SIG-M5 (cell line): ENCODE results near the gene CAPN11.

Experiments
- DNase-seq: peaks from one replicate; lab custom pipeline; 2025; lab: John Stamatoyannopoulos, UW

The CAPN11 gene

GRCh38 chr6:44158770-44159228 lies at the start of gene CAPN11:
CAPN11 (plus strand) TSS chr6:44158820; CDS start chr6:44158849, 29 bp downstream.
- no peak for DNase-seq

GRCh38 chr6:44109212-44109611 lies 49.4 kb upstream of the CAPN11 start:
- no peak for DNase-seq

DNA sequence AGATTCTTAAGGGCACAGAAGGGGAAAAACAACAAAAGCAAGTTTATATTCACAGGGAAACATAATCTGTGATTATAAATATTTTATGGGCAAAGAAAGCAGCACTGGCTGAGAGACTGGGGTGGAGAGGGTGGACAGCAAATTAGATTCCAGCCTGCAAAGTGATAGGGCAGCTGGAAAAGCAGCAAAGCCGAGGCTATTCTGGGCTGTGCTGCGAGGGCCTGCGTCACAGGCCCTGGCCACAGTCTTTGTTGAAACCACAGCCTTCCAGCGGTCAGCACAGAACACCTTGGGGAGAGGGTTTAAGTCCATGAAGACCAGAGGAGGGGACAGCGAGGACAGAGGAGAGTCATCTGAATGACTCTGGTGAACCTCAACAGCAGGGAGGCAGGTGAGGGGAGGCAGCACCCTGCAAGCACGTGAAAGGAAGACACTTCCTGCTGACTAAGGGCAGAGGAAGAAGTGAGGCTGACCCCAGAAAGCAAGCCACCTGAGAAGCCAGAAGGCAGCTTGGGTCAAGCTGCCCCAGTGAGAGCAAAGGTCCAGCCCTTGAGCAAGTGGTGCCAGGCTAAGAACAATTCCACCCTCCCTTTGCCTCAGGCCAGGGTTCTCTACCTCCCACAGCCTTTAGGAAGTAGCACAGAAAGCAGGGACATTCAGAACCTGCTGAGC lies 48.5 kb upstream of the CAPN11 start:
- DNase-seq = no peak

GRCh38 chr6:44110966-44111365 lies 47.7 kb upstream of the CAPN11 start:
- no peak for DNase-seq

DNA sequence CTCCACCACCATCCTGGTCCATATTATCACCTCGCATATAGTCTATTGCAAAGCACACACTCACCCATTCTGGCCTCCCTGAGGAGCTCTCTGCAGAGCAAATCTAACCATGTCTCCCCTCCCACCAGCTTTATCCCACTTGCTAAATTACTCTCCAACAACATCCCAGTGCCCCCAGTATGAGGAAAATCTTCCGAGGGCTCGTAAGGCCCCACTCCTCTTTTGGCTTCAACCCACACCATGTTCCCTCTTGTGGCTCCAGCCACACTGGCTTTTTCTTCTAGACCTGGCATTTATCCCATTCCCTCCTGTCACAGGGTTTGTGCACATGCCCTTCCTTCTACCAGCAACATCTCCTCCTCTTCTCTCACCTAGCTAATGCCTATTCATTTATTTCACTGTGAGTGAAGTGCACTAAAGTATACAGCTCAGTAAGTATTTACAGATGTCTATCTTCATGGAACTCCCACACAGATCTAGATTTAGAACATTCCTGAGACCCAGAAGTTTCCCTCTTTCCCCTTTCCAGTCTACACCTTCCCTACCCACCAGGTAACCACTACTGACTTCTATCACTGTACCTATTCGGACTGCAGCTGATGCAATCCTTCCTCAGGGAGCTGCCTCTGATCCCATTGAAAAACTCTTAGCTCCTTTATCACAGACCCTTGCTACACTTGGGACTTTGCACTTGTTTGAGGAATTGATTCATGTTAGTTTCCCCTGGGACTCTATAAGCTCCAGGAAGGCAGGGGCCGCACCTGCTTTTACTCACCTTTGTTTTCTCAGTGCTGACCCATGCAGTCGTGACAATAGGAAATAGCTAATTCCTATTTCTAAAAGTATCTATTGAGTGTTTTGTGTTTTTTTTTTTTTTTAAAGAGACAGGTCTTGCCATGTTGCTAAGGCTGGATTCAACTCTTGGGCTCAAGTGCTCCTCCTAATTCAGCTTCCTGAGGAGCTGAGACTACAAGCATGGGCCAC lies 46.9 kb upstream of the CAPN11 start:
- DNase-seq = no peak

GRCh38 chr6:44113414-44113813 lies 45.2 kb upstream of the CAPN11 start:
- no peak for DNase-seq

DNA sequence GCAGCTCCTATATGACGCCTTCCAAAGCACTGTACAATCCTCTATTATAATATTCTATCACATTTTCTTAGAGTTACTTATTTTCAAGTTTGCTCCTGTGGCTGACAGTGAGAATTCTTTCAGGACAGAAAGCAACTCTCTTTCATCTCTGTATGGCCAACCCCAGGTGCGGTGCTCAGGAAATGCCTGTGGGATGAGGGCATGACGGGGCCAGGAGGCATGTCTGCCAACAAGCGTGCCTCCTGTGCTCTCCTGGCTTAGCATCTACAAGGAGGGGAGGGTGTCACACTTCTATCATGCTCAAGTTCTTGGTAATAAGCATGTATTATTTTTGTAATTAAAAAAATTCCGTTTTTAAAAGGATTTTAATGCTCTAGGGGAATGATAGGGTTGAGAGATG lies 42.8 kb upstream of the CAPN11 start:
- DNase-seq = no peak

DNA sequence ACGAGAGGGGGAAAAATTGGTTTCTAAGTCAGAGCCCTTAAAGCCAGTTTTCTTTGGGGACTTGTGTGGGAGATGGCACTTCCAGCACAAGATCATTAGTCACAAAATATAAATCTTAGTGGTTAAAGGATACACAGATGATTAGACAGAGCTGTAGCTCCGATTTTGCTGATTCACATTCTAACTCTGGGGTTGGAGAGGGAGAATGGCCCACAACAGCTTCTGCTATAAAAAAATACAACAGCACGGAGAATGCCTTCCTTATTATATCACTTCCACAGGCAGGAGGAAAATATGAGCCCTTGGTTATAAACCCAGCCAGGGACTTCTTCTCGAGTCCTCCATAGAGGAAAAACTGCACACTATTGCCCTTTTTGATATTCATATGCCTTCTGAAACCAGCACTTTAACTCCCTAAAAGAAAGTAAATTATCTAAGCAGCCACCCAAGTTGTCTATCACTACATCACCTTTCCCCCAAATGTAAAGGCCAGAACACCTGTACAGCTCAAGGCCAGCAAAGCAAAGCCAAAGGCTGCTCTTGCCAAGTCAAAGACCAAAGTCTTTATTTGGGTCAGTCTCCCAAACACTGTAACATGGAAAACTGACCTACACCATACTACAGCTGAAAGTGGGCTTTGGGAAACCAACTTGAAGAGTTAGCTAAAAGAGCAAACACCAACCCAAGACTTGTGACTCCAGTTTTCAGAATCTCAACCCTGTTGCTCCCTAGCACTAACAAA lies 41.8 kb upstream of the CAPN11 start:
- no peak for DNase-seq

- no peak for DNase-seq
Measured at GRCh38 chr6:44117397-44118128, 41.1 kb upstream of the CAPN11 start.

GRCh38 chr6:44119704-44120262 lies 38.8 kb upstream of the CAPN11 start:
- no peak for DNase-seq

GRCh38 chr6:44120692-44121443 lies 37.8 kb upstream of the CAPN11 start:
- no peak for DNase-seq

GRCh38 chr6:44122801-44123200 lies 35.8 kb upstream of the CAPN11 start:
- DNase-seq = no peak

DNA sequence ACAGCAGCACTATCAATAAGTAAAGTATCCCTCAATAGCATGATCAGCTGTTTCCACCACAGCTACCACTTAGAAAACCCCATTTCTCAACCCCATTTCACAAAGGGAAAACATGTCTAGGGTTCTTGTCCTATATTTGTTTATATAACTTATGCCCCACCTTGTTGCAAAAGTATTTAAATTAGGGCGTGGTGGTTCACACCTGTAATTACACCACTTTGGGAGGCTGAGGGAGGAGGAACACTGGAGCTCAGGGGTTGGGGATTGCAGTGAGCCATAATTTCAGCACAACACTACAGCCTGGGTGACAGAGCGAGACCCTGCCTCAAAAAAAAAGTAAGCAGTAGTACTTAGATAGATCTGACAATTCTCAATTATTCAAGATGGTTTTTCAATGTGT lies 35.1 kb upstream of the CAPN11 start:
- no peak for DNase-seq

DNA sequence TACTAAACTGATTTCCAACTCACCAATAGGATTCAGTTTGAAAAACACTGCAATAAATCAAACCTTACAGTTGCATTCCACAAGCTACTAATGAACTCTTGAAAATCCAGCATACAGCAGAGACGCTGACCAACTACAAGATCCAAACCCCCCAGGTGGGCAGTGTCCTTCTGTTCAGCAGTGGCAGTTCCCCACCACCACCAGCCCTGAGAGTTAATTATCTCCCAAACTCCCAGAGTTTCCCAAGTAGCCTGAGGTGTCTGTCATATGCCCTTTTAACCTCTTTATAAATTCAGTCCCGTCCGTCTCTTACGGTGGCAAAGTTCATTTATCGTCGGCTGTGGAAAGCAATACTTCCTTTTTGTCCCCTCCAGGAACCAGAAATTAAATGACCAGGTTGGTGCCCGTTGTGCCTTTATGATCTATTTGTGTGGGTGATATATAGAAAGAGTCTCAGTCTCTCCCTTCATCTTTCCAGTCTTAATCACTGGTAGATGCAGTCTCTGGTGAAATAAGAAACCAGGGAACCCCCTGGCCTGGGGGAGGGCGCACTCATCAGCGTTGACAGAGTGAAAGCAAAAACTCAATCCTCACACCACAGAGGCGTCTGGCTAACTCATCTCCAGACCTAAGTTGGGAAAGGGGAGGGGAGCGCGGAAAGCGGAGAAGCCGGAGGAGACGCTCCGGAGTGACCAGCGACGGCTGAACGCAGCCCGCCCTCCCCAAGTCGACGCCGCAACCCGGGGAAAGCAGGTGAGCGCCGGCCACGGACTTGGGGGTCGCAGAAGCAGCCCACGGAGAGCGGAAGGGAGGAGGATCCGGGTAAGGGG lies 32.1 kb upstream of the CAPN11 start:
- no peak for DNase-seq

DNA sequence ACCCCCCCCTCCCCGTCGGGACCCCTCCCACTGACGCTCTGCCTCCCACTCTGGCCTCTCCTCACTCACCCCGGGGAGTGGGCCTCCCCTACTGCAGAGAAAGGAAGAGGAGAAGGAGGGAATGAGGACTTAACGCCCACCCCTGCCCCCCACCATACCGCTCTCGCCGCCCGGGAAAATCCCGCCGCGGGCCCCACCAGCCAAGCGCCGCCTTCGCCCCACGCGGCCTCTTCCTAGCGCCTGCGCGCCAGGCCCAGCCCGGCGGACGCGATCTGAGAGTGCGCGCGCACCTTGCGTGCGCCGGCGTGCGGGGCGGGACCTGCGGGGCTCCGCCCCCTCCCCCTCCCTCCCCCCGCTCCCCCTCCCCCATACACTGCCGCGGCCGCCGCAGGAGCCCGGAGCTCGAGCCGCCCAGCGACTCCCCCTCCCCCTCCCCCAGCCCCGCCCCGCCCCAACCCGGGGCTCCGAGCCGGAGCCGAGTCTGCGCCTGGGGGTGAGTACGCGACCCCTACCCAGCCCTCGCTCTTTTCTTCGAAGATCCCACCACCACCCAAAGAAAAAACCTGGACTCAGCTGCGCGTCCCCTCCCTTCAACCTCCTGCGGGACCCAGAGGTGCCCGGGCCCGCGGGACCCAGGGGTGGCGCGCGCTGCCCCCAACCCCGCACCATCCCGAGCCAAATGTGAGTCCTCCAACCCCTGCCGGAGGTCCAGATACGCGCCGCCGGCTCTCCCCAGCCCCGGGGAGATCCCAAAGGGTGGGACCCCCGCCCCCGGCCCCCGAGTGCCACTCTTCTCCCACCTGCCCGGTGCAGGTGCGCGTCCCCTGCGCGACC lies 31.2 kb upstream of the CAPN11 start, which contains the start of the genes MRPL14 and TMEM63B:
Gene MRPL14 (minus strand): TSS at position 267 of the 834 bp plus-strand sequence. CDS start 10,841 bp downstream, outside the sequence.
Gene TMEM63B (plus strand): TSS at position 369 of the 834 bp plus-strand sequence. CDS start 7,031 bp downstream, outside the sequence.
- DNase-seq = no peak

DNA sequence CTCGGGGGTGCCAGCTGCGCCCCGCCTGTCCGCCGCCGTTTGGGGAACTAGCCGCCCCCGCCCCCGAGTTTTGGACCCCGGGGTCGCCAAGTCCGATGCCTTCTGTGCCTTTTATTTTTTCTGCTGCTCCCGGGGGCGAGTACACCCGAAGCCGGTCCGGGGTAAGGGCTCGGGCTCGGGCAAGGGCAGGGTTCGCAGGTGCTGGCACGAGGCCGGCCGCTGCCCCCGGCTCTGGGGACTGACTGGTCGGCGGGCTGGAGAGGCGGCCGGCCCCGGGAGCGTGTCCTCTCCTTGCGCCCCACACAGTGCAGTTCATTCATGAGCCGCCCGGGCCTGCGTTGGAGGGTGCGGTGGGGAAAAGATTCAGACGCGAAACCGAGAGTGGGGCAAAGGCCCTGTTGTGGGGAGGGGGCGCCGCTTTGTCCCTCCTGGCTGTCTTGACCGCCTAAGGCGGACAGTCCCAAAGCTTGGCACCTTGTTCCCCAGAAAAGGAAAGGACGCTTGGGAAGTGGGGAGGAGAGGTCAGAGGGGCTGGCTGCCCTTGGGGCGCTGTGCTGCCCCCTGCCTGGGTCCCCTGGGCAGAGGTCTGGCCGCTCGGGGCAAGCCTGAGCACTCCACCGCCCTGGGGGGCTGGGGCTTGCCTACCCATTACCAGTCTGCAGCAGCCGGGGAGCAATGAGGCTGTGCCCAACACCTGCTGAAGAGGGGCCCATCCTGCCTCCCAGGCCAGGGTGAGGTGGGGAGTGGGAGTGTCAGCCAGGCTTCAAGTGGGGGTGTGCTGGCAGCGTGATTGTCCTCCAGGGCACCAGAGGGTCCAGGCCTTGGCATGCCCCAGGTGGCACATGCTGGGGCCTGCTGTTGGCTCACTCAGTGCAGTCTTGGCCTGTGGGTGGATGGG lies 30.4 kb upstream of the CAPN11 start:
- DNase-seq = no peak

GRCh38 chr6:44129841-44130322 lies 28.7 kb upstream of the CAPN11 start:
- DNase-seq = no peak
